HG03064 (cell line): ENCODE results near the gene TMEM132E.
"Not testable (repeated sequence)": the region's sequence is repeated elsewhere in the genome, so short reads cannot be mapped to it uniquely, and the experiment has no call there.

ENCODE experiments used
- ATAC-seq: cut with Tn5 transposase; IDR thresholded peaks from one replicate; pipeline ENCODE4 v1.9.1; 2021; ENCODE audit warnings: low read depth; ENCODE audit not compliant: unreplicated experiment

Gene TMEM132E, protein sequence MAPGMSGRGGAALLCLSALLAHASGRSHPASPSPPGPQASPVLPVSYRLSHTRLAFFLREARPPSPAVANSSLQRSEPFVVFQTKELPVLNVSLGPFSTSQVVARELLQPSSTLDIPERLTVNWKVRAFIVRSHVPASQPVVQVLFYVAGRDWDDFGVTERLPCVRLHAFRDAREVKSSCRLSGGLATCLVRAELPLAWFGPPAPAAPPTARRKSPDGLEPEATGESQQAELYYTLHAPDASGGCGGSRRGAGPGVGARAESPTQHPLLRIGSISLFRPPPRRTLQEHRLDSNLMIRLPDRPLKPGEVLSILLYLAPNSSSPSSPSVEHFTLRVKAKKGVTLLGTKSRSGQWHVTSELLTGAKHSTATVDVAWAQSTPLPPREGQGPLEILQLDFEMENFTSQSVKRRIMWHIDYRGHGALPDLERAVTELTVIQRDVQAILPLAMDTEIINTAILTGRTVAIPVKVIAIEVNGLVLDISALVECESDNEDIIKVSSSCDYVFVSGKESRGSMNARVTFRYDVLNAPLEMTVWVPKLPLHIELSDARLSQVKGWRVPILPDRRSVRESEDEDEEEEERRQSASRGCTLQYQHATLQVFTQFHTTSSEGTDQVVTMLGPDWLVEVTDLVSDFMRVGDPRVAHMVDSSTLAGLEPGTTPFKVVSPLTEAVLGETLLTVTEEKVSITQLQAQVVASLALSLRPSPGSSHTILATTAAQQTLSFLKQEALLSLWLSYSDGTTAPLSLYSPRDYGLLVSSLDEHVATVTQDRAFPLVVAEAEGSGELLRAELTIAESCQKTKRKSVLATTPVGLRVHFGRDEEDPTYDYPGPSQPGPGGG (N-terminal part only)

DNA sequence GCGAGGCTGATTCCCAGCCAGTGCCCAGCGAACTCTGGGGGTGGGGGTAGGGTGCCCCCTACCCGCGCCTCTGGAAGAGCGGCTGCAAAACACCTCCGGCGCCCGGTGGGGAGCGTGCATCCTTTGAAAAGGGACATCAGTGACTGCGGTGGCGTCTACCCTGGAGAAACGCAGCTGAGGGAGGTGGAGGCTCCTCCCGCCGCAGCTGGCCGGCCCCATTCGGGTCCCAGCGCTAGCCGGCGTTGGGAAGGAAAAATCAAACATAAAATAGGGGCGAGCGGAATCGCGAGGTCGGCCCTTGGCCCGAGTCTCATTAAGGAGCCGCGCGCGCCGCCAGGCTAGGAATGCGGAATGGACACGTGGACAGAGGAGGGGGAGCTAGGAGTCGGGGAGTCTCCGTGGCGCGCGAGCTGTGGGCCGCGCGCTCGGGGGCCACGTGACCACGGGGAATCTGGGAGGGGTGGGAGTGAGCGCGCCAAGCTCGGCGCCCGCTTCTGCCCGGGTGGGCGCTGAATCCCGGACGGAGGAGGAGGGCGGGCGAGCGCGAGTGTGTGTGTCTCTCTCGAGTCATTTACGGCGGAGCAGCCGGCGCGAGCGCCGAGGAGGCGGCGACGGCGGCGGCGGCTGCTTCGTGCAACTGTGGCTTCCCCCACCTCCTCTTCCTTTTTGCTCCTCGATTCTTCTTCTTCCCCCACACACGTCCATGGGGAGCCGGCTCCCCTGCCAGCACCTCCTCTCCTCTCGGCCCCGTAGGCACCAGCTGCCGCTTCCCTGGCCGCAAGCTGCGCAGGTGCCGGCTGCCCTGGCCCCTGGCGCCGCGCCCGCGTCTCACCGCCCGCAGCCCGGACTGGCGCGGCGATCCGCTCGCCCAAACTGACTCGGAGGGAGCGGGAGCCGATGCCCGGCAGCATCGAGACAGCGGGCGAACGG, at the start of gene TMEM132E:
TSS of gene TMEM132E (plus strand) at position 566 of the 930 bp plus-strand sequence. CDS start 1,495 bp downstream, outside the sequence.
- ATAC-seq: no peak

DNA sequence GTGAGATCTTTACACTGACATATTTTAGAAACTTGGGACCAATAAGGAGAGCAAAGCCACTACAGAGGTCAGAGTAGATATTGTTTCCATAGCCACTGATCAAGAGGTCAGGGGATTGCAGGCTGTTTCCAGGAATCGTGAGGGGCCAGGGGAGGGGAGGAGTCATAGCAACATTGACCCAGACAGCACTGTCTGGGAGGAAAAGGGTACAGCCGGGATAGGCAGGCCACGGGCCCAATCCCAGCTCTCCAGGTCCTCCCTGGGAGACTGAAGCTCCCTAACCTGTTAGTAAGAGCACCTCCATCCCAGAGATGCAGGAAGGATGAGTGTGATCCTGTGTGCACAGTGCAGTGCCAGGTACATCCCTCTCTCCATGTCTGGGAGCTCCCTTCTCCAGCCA, 48.5 kb upstream of the TMEM132E start:
- ATAC-seq: no peak

DNA sequence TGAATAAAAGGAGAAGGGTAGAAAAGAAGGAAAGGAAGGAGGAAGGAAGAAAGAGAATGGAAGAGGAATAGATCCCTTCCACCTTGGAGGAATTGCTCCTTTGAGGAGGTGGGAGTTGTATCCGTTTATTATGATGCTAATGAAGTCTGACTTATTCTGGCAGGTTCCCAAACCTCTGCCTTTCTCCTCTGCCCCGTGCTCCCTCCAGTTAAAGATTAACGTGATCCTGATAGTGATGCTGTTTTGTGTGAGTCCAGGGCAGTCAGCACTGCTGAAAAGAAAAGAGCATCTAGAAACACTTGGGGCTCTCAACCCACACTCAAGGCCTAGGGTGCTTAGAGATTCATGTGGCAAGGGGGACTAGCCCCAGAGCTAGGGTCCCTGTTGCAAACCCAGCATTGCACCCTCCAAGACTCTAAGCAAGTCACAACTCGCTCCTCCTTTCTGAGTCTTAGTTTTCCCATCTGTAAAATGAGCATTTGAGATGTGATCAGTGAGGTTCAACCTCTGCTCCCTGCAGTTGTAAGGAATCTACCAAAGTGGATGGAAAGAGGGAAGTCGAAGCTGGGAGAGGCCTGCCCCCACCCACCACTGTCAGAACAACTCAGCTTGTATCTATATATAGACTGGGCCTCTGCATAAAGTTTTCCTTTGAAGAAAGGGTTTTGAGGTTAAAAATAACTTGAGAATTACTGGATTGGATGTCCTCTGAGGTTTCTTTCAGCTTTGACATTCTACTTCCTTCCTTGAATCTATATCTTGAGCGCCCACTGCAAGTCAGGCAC, 46.9 kb upstream of the TMEM132E start:
- ATAC-seq: no peak

DNA sequence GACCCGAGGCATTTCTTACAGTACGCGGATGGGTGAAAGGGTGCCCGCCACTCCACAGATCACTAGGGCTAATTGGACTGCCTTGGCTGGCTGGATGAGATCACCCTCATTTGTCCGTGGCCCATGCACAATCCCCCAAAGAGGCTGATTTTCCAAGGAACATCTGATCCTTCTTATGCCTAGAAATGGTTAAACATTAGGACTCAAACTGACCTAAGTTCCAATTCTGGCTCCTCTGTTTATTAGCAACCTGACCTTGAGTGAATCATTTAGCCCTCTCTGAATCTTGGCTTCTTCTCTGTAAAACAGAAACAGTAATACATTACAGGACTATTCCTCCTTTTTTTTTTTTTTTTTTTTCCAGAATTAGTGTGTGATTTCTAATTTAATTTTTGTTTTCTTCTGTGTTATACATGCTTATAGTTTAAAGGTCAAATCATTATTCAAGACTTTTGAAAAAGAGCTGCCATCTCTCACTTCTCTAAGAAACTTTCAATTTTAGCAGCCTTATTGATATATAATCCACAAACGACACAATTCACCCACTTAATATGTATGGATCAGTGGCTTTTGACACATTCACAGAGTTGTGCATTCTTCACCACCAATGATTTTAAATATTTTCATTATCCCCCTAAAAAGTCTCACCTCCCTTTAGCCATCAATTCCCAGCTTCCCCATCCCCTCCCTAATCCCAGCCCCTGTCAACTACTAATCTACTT, 45.4 kb upstream of the TMEM132E start:
- no peak for ATAC-seq

DNA sequence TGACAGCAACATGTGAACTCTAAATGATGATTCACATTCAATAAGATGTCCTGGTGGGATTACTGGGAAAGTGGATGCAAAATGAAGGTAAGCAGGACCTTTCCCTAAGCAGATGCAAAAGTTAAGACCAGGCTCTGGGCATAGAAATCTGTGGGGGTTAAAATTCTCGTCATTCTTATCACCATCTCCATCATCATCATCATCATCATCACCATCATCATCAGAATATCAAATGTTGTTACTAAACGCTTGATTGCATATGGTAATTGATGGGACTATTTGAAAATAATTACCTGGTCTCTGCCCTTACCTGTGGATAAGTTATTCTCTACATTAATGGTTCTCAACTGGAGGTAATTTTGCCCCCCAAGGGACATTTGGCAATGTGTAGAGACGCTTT, 41.9 kb upstream of the TMEM132E start:
- no peak for ATAC-seq

DNA sequence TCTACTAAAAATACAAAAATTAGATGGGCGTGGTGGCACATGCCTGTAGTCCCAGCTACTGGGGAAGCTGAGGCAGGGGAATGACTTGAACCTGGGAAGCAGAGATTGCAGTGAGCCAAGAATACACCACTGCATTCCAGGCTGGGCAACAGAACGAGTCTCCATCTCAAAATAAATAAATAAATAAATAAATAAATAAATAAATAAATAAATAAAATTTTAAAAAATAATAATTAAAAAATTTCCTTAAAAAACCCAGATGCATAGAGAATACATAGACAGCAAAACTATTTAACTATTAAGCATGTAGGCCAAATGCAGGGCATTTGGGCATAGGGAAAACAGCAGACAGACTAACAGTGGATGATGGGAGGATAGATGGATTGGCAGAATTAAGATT, 40.8 kb upstream of the TMEM132E start:
- ATAC-seq: not testable (repeated sequence)

DNA sequence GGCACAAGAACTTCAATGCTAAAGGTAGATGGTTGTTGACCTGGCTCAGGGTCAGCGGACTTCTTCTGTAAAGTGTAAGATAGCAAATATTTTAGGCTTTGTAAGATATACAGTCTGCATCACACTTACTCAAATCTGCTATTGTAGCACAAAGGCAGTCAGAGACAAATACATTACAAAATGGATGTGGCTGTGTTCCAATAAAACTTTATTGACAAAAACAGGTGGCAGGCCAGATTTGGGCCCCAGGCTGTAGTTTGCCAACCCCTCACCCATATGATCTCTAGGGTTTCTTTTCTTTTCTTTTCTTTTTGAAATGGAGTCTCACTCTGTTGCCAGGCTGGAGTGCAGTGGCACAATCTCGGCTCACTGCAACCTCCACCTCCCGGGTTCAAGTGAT, 39.5 kb upstream of the TMEM132E start:
- ATAC-seq: no peak

DNA sequence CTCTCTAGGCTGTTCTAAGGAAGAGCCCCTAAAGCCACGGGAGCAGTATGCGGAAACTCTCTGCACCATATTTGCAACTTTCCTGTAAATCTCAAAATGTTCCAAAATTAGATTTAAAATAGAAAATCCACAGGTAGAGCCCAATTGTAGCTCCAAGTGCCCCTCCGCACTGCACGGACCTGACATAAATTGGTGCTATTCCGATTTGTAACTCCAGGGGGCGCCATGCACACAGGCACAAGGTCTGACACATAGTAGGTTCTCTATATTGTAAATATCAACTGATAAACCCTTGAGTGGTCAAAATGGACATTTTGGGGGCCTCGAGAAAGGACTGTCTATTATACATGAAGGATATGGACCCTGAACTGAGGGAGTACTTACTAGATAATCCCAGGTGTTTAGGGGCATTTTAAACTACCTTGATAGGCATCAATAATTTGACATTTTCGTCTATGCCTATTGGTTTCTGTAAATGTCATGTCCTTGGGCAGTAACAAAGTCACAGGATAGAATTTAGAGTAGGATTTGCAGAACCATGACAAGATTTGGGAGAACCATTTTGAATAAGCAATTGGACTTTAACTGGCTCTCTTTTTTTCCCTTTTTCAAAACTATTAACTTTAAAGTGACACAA, 36.6 kb upstream of the TMEM132E start:
- ATAC-seq: no peak

DNA sequence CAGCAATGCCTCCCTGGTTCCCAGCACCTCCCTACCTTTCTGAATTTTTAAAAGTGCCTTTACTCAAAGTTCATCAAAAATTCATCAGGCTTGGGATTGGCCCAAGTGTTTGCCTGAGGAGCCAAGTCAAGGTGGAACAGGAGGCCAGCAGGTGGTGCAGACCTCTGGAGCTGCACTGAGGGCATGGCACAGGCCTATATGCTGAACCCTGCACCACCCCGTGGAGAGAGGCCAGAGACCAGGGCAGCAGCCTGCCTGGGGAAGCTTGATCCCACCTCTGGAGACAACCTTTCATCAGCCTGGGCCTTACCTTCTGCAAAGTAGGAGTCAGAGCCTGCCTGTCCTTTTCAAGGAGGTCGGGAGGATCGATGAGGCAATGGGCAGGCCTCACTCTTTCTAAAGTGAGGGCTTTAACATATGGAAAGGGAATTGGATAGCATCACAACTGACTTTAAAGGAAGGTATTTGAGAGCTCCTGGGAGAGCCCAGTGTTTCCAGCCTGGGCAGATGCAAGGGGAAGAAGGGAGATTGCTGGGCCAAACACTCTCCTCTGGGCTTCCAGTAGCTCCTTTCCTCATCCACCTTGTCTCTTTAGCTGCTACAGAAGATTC, 31.8 kb upstream of the TMEM132E start:
- no peak for ATAC-seq

DNA sequence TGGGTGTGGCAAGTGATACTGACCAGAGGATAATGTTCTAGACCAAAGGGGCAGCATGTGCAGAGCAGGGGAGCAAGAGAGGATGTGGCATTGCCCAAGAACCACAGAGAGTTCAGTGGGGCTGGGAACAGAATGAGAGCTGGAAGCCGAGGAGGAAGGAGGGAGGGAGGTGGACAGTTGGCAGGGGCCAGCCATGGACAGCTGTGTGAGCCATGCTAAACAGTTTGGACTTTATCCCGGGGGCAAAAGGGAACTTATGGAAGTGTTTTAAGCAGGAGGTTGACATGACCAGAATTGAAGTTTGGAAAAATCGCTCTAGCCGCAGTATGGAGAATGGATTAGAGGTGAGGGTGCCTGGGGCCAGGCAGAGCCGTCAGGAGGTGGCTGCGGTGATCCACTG, 29.4 kb upstream of the TMEM132E start:
- ATAC-seq: no peak

DNA sequence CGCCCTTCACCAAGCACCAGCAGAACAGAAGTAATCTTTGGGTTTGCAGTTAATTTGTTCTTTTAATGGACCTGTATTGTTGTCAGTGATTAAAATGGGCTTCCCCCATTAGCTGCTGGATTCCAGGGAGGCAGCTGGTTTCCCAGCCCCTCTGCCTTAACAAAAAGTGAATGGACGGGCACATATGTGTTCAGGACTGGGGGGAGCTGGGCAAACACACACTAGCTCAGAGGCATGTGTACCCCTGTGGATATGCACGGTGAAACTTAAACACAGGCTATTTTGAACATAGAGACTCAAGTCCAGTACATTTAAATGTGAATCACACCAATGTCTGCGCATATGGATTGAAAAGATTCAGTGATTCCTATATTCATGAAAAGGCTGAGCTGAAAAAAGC, 25.5 kb upstream of the TMEM132E start:
- ATAC-seq: no peak

DNA sequence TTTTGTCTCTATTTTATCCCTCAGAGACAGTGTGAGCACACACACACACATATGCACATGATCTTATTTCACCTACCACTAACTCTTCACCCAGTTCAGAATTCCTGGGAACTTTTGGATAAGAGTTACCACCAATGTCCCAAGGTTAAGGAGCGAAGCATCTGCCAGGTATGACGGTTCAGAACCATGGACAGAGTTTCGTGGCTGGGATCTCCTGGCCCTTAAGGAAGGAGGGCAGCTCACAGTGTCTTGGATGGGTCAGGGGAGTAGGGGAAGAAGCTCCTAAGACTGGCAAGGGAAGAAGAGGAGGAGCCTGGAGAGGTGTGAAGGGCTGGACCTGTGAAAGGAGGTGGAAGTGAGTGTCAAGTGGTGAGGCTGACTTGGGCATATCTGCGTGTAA, 23.0 kb upstream of the TMEM132E start:
- ATAC-seq: no peak

DNA sequence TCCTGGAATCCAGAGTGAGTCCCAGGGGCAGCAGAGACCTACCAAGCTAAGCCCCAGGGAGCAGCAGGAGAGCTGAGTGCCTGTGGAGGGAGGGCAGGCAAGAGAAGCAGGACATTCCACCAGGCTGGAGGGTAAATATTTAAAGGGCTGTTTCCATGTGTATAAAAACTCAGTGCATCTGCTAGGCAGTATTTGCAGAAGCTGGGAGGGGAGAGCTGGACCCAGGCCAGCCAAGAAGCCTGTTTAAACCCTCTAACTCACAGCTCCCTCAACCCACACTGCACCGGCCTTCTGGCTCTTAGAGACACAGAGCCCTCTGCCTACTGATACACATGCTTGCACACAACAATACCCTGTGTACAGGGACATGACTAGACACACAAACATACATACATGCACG, 22.5 kb upstream of the TMEM132E start:
- ATAC-seq: no peak

DNA sequence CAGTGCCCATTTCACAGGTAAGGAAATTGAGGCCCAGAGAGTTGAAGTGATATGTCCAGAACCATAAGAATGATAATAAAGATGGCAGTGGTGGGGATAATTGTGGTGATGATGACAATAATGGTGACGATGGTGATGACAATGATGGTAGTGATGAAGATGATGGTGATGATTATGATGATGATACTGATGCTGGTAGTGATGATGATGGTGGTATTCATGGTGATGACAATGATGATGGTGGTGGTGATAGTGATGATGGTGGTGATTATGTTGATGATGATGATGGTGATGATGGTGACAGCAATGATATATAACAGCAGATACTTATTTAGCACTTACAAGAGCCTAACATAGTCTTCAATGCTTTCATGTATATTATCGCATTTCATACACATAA, 18.1 kb upstream of the TMEM132E start:
- ATAC-seq: no peak

DNA sequence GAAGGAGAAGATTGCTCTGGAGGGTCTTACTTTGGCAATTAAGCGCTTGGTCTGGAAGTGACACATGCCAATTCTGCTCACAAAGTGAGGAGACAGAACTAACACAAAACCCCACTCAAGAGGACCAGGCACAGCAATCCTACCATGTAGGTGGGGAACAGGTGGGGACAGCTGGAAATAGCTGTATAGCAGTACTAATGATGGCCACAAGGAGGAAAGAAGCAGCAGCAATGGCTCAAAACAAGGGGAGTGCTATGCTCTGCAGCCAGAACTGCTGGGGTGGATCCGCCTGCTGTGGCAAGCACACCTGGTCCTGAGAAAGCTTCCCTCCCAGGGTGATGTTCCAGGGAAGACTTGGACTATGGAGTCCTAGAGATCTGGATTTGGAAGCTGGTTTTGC, 17.0 kb upstream of the TMEM132E start:
- no peak for ATAC-seq

DNA sequence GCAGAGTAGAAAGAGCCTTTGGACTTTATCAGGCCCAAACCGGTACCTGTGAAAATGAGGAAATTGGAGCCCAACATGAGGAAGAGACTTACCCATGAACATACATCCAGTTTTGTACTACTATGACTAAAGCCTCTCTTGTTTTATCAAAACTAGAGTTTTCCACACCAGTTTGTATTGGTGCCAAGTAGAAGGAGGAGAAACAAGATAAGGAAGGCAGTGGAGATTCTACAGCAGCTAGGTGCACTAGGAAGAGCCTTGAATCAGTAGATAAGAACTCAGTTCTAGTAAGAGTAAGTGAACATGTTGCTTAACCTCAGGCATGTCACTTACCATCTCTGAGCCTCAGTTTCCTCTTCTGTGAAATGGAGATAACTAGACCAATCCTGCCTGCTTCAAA, 13.7 kb upstream of the TMEM132E start:
- no peak for ATAC-seq

DNA sequence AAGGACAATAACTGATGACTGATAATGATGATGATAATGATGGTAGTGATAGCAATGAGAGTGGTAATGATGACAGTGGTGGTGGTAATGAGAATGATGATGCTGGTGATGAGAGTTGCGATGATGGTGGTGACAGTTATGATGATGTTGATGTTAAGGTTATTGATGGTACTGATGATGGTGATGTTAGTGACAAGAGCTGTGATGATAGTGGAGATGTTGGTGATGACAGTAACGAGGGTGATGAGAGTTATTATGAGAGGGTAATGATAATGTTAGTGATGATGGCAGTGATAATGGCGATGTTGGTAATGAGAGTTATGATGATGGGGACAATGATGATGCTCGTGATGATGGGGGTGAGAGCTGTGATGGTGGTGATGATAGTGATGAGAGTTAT, 13.2 kb upstream of the TMEM132E start:
- no peak for ATAC-seq

DNA sequence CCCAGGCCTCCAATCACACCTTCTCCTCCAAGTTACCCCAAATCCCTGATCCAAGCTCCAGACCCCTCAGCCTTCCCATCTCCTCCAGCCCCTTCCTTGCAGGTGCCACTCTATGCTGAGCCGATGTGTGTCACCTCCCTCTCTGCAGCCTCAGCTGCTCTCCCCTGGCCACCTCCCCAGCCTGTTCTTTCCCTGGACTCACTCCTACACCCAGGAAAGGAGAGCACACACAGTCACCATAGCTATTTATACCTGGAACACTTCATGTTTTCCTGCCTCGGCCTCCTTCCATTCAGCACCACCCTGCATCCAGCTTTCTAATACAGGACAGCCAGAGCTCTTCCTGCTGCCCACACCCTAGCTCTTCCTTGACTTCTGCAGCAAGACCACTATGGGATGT, 12.5 kb upstream of the TMEM132E start:
- no peak for ATAC-seq
